Osteoblast (primary cell): ENCODE measurements around the gene MED26. TPM values are rescaled to one million over a fixed set of nuclear protein-coding genes. Genes with fewer than 3 reads are reported as not detected.

ENCODE experiments used
- DNase-seq: peaks from one replicate; pipeline ENCODE4 v3.0.0; 2011; ENCODE audit warnings: low spot score, mixed read lengths; ENCODE audit not compliant: insufficient read length; ENCODE audit errors: missing footprints
- H2AFZ ChIP-seq: 2 replicates; pipeline ENCODE4 v1.6.0; 2011; ENCODE audit warnings: mild to moderate bottlenecking, low read length
- H3K27ac ChIP-seq: 2 replicates; pipeline ENCODE4 v1.5.1; 2011; ENCODE audit warnings: mild to moderate bottlenecking, low read depth, low read length, moderate library complexity
- H3K27me3 ChIP-seq: 2 replicates; pipeline ENCODE4 v1.6.0; 2012; ENCODE audit warnings: mild to moderate bottlenecking, control low read depth, inconsistent platforms, low read length, moderate library complexity; ENCODE audit not compliant: insufficient read depth
- H3K36me3 ChIP-seq: 2 replicates; pipeline ENCODE4 v1.5.1; 2011; ENCODE audit warnings: mild to moderate bottlenecking, low read length, control low read depth, moderate library complexity; ENCODE audit not compliant: insufficient read depth
- H3K4me1 ChIP-seq: 2 replicates; pipeline ENCODE4 v1.5.1; 2011; ENCODE audit warnings: mild to moderate bottlenecking, low read length, control low read depth, moderate library complexity; ENCODE audit not compliant: insufficient read depth
- H3K4me2 ChIP-seq: 2 replicates; pipeline ENCODE4 v1.6.0; 2011; ENCODE audit warnings: mild to moderate bottlenecking, low read length; ENCODE audit not compliant: insufficient read depth
- H3K4me3 ChIP-seq: fragments of 200-600 bp; sonication (generic); 3 replicates; pipeline ENCODE4 v1.5.1; 2012; ENCODE audit warnings: mild to moderate bottlenecking, low read length, inconsistent platforms; ENCODE audit not compliant: insufficient read depth
- H3K79me2 ChIP-seq: 2 replicates; pipeline ENCODE4 v1.6.0; 2012; ENCODE audit warnings: mild to moderate bottlenecking, low read length, control low read depth, inconsistent platforms; ENCODE audit not compliant: insufficient read depth
- H3K9me3 ChIP-seq: 2 replicates; pipeline ENCODE4 v1.5.1; 2011; ENCODE audit warnings: low read depth, low read length, control low read depth
- H4K20me1 ChIP-seq: 2 replicates; pipeline ENCODE4 v1.6.0; 2012; ENCODE audit warnings: mild to moderate bottlenecking, low read length, control low read depth; ENCODE audit not compliant: insufficient read depth
- total RNA-seq: library from RNA; depleted of rRNA; stranded (reverse); fragments of >200 nt; gene quantifications from 2 replicates; pipeline ENCODE4 v1.2.3, GENCODE V29; 2012
- TF ChIP-seq, protein P1 (sequence below): IDR thresholded peaks from 2 replicates; pipeline ENCODE4 v1.5.1; 2011; ENCODE audit warnings: mild to moderate bottlenecking, low read depth, low read length, moderate library complexity; ENCODE audit errors: extremely low read depth

The MED26 gene
- total RNA-seq, 1 donor: 5.8 TPM

DNA sequence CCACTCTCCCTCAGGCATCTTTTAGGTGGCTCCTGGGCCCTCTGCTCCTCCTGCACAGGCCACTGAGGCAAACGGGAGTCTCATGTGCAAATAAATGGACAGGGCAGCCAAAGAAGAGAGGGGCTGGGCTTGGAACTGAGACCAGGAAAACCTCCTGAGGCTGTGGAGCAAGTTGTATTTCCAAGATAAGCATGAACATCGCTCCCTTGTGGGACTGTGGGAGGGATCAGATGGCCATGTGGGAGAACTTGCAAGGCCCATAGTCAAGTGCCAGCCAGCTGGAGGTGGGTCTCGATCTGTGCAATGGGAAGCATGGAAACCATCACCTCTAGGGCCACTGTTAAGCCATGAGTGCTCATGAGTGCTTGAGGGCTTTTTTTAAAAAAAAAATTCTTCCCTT lies 24.9 kb downstream of the MED26 start:
- Histone ChIP-seq H4K20me1 (peaks cover 95% of the 10 kb centered on the region), H3K79me2 (peaks cover 97% of the 10 kb centered on the region), H2AFZ (no peak overlapping the region), H3K27ac (no peak overlapping the region), H3K36me3 (no peaks in the 10 kb centered on the region), H3K27me3 (no peaks in the 10 kb centered on the region), H3K9me3 (no peaks in the 10 kb centered on the region), H3K4me3 (no peak overlapping the region), H3K4me2 (no peak overlapping the region), H3K4me1 (peaks cover 13% of the 10 kb centered on the region)
- TF ChIP-seq, protein P1, sequence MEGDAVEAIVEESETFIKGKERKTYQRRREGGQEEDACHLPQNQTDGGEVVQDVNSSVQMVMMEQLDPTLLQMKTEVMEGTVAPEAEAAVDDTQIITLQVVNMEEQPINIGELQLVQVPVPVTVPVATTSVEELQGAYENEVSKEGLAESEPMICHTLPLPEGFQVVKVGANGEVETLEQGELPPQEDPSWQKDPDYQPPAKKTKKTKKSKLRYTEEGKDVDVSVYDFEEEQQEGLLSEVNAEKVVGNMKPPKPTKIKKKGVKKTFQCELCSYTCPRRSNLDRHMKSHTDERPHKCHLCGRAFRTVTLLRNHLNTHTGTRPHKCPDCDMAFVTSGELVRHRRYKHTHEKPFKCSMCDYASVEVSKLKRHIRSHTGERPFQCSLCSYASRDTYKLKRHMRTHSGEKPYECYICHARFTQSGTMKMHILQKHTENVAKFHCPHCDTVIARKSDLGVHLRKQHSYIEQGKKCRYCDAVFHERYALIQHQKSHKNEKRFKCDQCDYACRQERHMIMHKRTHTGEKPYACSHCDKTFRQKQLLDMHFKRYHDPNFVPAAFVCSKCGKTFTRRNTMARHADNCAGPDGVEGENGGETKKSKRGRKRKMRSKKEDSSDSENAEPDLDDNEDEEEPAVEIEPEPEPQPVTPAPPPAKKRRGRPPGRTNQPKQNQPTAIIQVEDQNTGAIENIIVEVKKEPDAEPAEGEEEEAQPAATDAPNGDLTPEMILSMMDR: no peak
- DNase-seq: peak; percentile 73

DNA sequence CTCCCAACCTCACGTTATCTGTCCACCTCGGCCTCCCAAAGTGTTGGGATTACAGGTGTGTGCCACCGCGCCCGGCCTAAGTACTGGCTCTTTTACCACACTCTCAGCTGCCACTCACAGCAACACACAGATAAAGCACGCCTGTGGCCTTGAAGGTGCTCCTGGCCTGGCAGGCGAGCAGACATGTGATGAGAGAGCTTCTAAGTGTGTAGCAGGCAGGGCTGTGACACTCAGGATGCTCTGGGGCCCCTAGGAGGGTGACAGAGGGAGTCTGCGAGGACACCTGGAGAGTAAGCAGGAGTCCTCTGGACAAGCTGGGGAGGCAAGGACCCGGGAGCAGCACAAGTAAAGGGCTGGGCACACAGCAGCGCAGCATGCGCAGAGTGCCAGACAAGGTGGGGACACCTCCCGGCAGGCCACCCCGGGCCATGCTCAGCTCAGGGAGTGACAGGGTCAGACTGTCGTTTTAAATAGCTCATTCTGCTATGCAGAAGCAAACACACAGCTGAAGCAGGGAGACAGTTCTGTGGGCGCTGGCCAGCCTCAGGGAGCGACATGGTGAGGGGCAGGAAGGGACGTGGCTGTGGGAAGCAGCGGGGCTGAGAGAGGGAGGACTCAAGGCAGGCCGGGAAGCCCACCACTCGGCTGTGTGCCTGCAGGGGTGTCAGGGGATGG lies 26.5 kb downstream of the MED26 start:
- Histone ChIP-seq H3K4me3 (no peak overlapping the region), H3K4me1 (peaks cover 7% of the 10 kb centered on the region), H4K20me1 (peaks cover 92% of the 10 kb centered on the region), H3K4me2 (no peak overlapping the region), H2AFZ (no peak overlapping the region), H3K9me3 (no peaks in the 10 kb centered on the region), H3K27me3 (no peaks in the 10 kb centered on the region), H3K27ac (no peak overlapping the region), H3K36me3 (no peaks in the 10 kb centered on the region), H3K79me2 (peaks cover 98% of the 10 kb centered on the region)
- TF ChIP-seq, protein P1: no peak
- peak; percentile 27 for DNase-seq

DNA sequence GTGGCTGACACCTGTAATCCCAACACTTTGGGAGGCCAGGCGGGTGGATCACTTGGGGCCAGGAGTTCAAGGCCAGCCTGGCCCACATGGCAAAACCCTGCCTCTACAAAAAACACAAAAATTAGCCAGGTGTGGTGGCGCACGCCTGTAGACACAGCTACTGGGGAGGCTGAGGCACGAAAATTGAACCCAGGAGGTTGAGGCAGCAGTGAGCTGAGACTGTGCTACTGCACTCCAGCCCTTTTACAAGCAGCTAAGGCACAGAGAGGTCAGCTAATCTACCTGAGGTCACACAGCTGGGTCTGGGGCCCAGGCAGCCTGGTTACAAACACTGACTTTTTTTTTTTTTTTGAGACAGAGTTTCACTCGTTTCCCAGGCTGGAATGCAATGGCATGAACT lies 27.2 kb downstream of the MED26 start:
- Histone ChIP-seq H4K20me1 (peaks cover 96% of the 10 kb centered on the region), H3K4me1 (peaks cover 5% of the 10 kb centered on the region), H3K4me3 (no peak overlapping the region), H2AFZ (no peak overlapping the region), H3K36me3 (no peaks in the 10 kb centered on the region), H3K4me2 (no peak overlapping the region), H3K9me3 (no peaks in the 10 kb centered on the region), H3K79me2 (peaks cover 100% of the 10 kb centered on the region), H3K27me3 (no peaks in the 10 kb centered on the region), H3K27ac (no peak overlapping the region)
- TF ChIP-seq, protein P1: no peak
- no peak for DNase-seq

DNA sequence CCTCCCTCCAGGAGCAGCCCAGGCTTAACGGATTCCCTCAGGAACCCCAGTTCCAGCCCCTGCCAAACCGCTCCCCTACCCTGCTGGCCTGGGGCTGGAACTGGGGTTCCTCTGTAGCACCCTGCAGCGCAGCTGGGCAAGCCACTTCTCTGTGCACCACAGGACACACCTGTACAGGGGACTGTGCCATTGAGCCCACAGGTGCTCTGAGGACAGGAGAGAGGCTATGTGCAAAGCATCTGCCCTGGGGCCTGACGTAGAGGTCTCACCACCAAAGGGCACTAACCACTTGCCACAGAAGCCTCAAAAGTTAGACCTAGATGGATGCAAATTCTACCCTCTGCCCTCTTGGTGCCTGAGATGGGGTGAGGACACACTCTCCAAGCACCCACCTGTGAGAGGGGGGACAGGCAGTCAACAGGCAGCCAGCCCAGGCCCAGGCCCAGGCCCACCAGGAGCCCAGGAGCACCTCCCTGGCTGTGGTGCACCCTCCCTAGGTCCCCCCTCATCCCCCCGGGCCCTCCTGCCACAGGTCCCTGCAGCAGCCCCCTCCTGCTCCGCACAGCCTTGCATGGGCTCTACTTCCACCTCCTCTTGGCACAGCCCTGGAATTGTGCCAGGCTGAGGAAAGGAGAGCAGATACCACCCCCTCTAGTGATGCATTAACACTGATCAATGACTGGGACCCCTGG lies 28.2 kb downstream of the MED26 start:
- no peaks in the 10 kb centered on the region for H3K9me3 ChIP-seq
- H4K20me1 ChIP-seq: peaks cover 95% of the 10 kb centered on the region

More for the DNA sequence above, 28.2 kb downstream of the MED26 start:
- Histone ChIP-seq H3K36me3 (no peaks in the 10 kb centered on the region), H3K27ac (no peak overlapping the region), H2AFZ (no peak overlapping the region), H3K79me2 (peaks cover 100% of the 10 kb centered on the region), H3K4me1 (peaks cover 4% of the 10 kb centered on the region), H3K27me3 (no peaks in the 10 kb centered on the region), H3K4me2 (no peak overlapping the region), H3K4me3 (no peak overlapping the region)
- peak; percentile 47 for DNase-seq
- TF ChIP-seq, protein P1: no peak
